H1 (cell line): ENCODE data around the gene TRAP1. TPM values are rescaled to one million over a fixed set of nuclear protein-coding genes. Genes with fewer than 3 reads are reported as not detected.

Experiments
- CTCF ChIA-PET: fragments of 300-600 bp; sonication (Branson Sonifier 250); formaldehyde crosslinking; loops from one replicate; lab custom pipeline; 2021; ENCODE audit not compliant: partially characterized antibody; lab: Charles Lee
- POLR2A ChIA-PET: fragments of 300-600 bp; sonication (Branson Sonifier 250); formaldehyde crosslinking; loops from one replicate; lab custom pipeline; 2021; ENCODE audit warnings: inconsistent platforms; ENCODE audit not compliant: partially characterized antibody; lab: Charles Lee
- DNase-seq, 2 experiments: peaks; one replicate each; pipeline versions ENCODE4 v3.0.0 to v3.0.0-alpha.2; 2010 to 2022; ENCODE audit warnings: low spot score in 2 of 2, low read depth in 1 of 2, mixed read lengths in 1 of 2
- FAIRE-seq: peaks from 2 replicates; lab custom pipeline; 2011; peaks lifted over from hg19 to GRCh38; lab: Jason Lieb, UNC
- H2AFZ ChIP-seq: 2 replicates; pipeline ENCODE4 v1.8.1; 2012; ENCODE audit warnings: low read length, inconsistent platforms
- H2AK5ac ChIP-seq: 2 replicates; pipeline ENCODE4 v1.6.1; 2013; ENCODE audit warnings: low read depth, low read length
- H2BK120ac ChIP-seq: replicated peaks from 2 replicates; pipeline ENCODE3; 2013; ENCODE audit warnings: low read depth, low read length, inconsistent platforms
- H2BK12ac ChIP-seq: 2 replicates; pipeline ENCODE4 v1.6.1; 2013; ENCODE audit warnings: low read depth, low read length
- H2BK15ac ChIP-seq: 2 replicates; pipeline ENCODE4 v1.6.1; 2013; ENCODE audit warnings: low read length
- H2BK20ac ChIP-seq: 2 replicates; pipeline ENCODE4 v1.6.1; 2013; ENCODE audit warnings: low read length
- H2BK5ac ChIP-seq: 2 replicates; pipeline ENCODE4 v1.6.1; 2013; ENCODE audit warnings: low read depth, low read length
- H3K14ac ChIP-seq: 2 replicates; pipeline ENCODE4 v1.6.1; 2013; ENCODE audit warnings: inconsistent platforms; ENCODE audit not compliant: insufficient read length
- H3K18ac ChIP-seq: 2 replicates; pipeline ENCODE4 v1.6.1; 2013; ENCODE audit warnings: low read length; ENCODE audit errors: extremely low read depth
- H3K23ac ChIP-seq: 2 replicates; pipeline ENCODE4 v1.6.1; 2013; ENCODE audit warnings: inconsistent platforms; ENCODE audit not compliant: insufficient read length
- H3K23me2 ChIP-seq: 2 replicates; pipeline ENCODE4 v1.6.1; 2013; ENCODE audit warnings: low read depth, low read length
- H3K27ac ChIP-seq: 2 replicates; pipeline ENCODE4 v1.6.1; 2011; ENCODE audit warnings: low read depth, low read length, inconsistent platforms
- H3K27me3 ChIP-seq, 4 experiments: replicated peaks in 1 of 4; 1 replicate in 1 of 4; 2 replicates in 3 of 4; pipeline versions ENCODE4 v1.6.1 to v1.8.1; 2011 to 2013; ENCODE audit warnings: low read length in 3 of 4, mild to moderate bottlenecking in 3 of 4, inconsistent platforms in 2 of 4, mixed read lengths in 2 of 4, moderate library complexity in 1 of 4; ENCODE audit not compliant: control insufficient read depth in 3 of 4, insufficient read depth in 3 of 4; ENCODE audit errors: extremely low read depth in 1 of 4
- H3K36me3 ChIP-seq, 4 experiments: 2 replicates each; pipeline versions ENCODE4 v1.6.1 to v1.8.1; 2011 to 2013; ENCODE audit warnings: mild to moderate bottlenecking in 4 of 4, low read length in 3 of 4, moderate library complexity in 2 of 4, control low read depth in 1 of 4, inconsistent platforms in 1 of 4; ENCODE audit not compliant: insufficient read depth in 4 of 4, control insufficient read depth in 2 of 4
- H3K4ac ChIP-seq: replicated peaks from 2 replicates; pipeline ENCODE3; 2013; ENCODE audit warnings: low read length, low read depth, mixed read lengths, inconsistent platforms; ENCODE audit not compliant: insufficient read length
- H3K4me1 ChIP-seq, 4 experiments: replicated peaks in 1 of 4; 1 replicate in 1 of 4; 2 replicates in 3 of 4; pipeline versions ENCODE4 v1.6.1 to v1.8.1; 2011 to 2013; ENCODE audit warnings: low read length in 3 of 4, inconsistent platforms in 2 of 4, mixed read lengths in 1 of 4; ENCODE audit not compliant: insufficient read depth in 4 of 4, control insufficient read depth in 3 of 4
- H3K4me2 ChIP-seq, 2 experiments: 2 replicates each; pipeline versions ENCODE4 v1.6.1 to v1.8.1; 2011 to 2013; ENCODE audit warnings: low read depth in 2 of 2, low read length in 2 of 2, control low read depth in 1 of 2, inconsistent platforms in 1 of 2, mild to moderate bottlenecking in 1 of 2; ENCODE audit not compliant: insufficient read depth in 1 of 2
- H3K4me3 ChIP-seq, 4 experiments: fragments of 200-600, 300-600 bp in 1 of 4; sonication (generic), shearing (Covaris generic), sonication (Bioruptor Twin) in 1 of 4; 2 replicates each; pipeline versions ENCODE4 v1.5.1 to v1.8.1; 2011 to 2016; ENCODE audit warnings: low read length in 4 of 4, low read depth in 3 of 4, control low read depth in 2 of 4, inconsistent platforms in 2 of 4, mild to moderate bottlenecking in 2 of 4, mixed read lengths in 1 of 4, moderate library complexity in 1 of 4; ENCODE audit not compliant: insufficient read depth in 2 of 4; ENCODE audit errors: extremely low read depth in 1 of 4
- H3K56ac ChIP-seq: replicated peaks from 2 replicates; pipeline ENCODE3; 2013; ENCODE audit warnings: low read depth, mild to moderate bottlenecking, mixed read lengths, low read length, inconsistent platforms; ENCODE audit not compliant: insufficient read length
- H3K79me1 ChIP-seq: 2 replicates; pipeline ENCODE4 v1.6.1; 2013; ENCODE audit warnings: low read depth, low read length, control low read depth
- H3K79me2 ChIP-seq, 2 experiments: 2 replicates each; pipeline versions ENCODE4 v1.6.1 to v1.8.1; 2012 to 2013; ENCODE audit warnings: low read length in 2 of 2, mild to moderate bottlenecking in 2 of 2, inconsistent platforms in 1 of 2; ENCODE audit not compliant: insufficient read depth in 2 of 2, control insufficient read depth in 1 of 2
- H3K9ac ChIP-seq, 4 experiments: replicated peaks in 1 of 4; 1 replicate in 1 of 4; 2 replicates in 3 of 4; pipeline versions ENCODE4 v1.6.1 to v1.8.1; 2011 to 2013; ENCODE audit warnings: low read depth in 3 of 4, low read length in 3 of 4, control low read depth in 2 of 4, mild to moderate bottlenecking in 2 of 4, moderate library complexity in 2 of 4, inconsistent platforms in 1 of 4; ENCODE audit errors: extremely low read depth in 1 of 4
- H3K9me3 ChIP-seq, 2 experiments: 2 replicates each; pipeline versions ENCODE4 v1.6.1 to v1.8.1; 2012 to 2013; ENCODE audit warnings: mild to moderate bottlenecking in 2 of 2, moderate library complexity in 2 of 2, control low read depth in 1 of 2, inconsistent platforms in 1 of 2, low read depth in 1 of 2, low read length in 1 of 2, mixed read lengths in 1 of 2; ENCODE audit not compliant: insufficient read depth in 2 of 2
- H4K20me1 ChIP-seq, 2 experiments: replicated peaks in 1 of 2; 2 replicates each; pipeline versions ENCODE3 to v1.8.1; 2011 to 2013; ENCODE audit warnings: inconsistent platforms in 2 of 2, low read length in 2 of 2, mild to moderate bottlenecking in 1 of 2; ENCODE audit not compliant: insufficient read depth in 2 of 2, control insufficient read depth in 1 of 2
- H4K5ac ChIP-seq: 2 replicates; pipeline ENCODE4 v1.6.1; 2013; ENCODE audit warnings: low read length, low read depth, mixed read lengths, inconsistent platforms; ENCODE audit not compliant: insufficient read length
- H4K8ac ChIP-seq: 2 replicates; pipeline ENCODE4 v1.8.0; 2013; ENCODE audit warnings: mild to moderate bottlenecking, moderate library complexity, low read length, inconsistent platforms; ENCODE audit not compliant: insufficient read depth; ENCODE audit errors: extremely low read depth
- H4K91ac ChIP-seq: replicated peaks from 2 replicates; pipeline ENCODE3; 2013; ENCODE audit warnings: low read length, mixed read lengths, inconsistent platforms; ENCODE audit not compliant: insufficient read length
- CHD2 ChIP-seq: IDR thresholded peaks from 2 replicates; pipeline ENCODE4 v1.6.1; 2012; ENCODE audit warnings: low read length, improper control_type of control experiment
- CTCF ChIP-seq, 3 experiments: IDR thresholded peaks; 1 replicate in 2 of 3; 2 replicates in 1 of 3; pipeline versions ENCODE4 v1.5.1 to v1.6.1; 2011; ENCODE audit warnings: low read length in 3 of 3, mild to moderate bottlenecking in 3 of 3, inconsistent platforms in 2 of 3, low read depth in 1 of 3, moderate library complexity in 1 of 3; ENCODE audit not compliant: insufficient read depth in 1 of 3; ENCODE audit errors: control extremely low read depth in 1 of 3
- FOSL1 ChIP-seq: IDR thresholded peaks from 2 replicates; pipeline ENCODE4 v1.6.1; 2011; ENCODE audit warnings: mild to moderate bottlenecking, low read depth, low read length, moderate library complexity; ENCODE audit not compliant: insufficient read depth
- JUND ChIP-seq: IDR thresholded peaks from 2 replicates; pipeline ENCODE4 v1.6.1; 2011; ENCODE audit warnings: mild to moderate bottlenecking, improper control_type of control experiment, low read length
- KDM4A ChIP-seq: IDR thresholded peaks from one replicate; pipeline ENCODE4 v1.7.1; 2012; ENCODE audit warnings: low read depth, mild to moderate bottlenecking, moderate library complexity, low read length, inconsistent platforms; ENCODE audit not compliant: severe bottlenecking
- RNF2 ChIP-seq: fragments of 200-900, 300-1000 bp; sonication (generic); IDR thresholded peaks from 2 replicates; pipeline ENCODE4 v1.7.1; 2016; ENCODE audit warnings: borderline replicate concordance, low read depth, mild to moderate bottlenecking, antibody characterized with exemption, low read length; ENCODE audit not compliant: poor library complexity, severe bottlenecking; ENCODE audit errors: missing control alignments
- TAF1 ChIP-seq: IDR thresholded peaks from 2 replicates; pipeline ENCODE4 v1.6.1; 2011; ENCODE audit warnings: mild to moderate bottlenecking, low read depth, low read length
- TEAD4 ChIP-seq: IDR thresholded peaks from 2 replicates; pipeline ENCODE4 v1.6.1; 2012; ENCODE audit warnings: low read depth, low read length, inconsistent platforms, mixed read lengths
- WGBS, 2 experiments: shearing (Covaris generic) in 1 of 2; methylation state at CpG; one replicate each; pipeline versions ENCODE4 v1.1.6 to v1.1.7; 2013 to 2015; ENCODE audit warnings: low lambda C conversion rate in 2 of 2, mixed read lengths in 2 of 2, inconsistent platforms in 1 of 2, low coverage in 1 of 2, missing lambda C conversion rate in 1 of 2; ENCODE audit not compliant: insufficient replicate concordance in 2 of 2, insufficient coverage in 1 of 2, insufficient read length in 1 of 2; ENCODE audit errors: extremely low coverage in 1 of 2, missing lambda C conversion rate in 1 of 2; 5-methylcytosine and 5-hydroxymethylcytosine counted together
- polyA plus RNA-seq, 7 experiments: library from polyadenylated mRNA; depleted of rRNA in 3 of 7; stranded (reverse) in 5 of 7; unstranded in 2 of 7; fragments of >200 nt in 5 of 7; fragments of 200-250 nt in 2 of 7; gene quantifications; 1 replicate in 5 of 7; 2 replicates in 1 of 7; 4 replicates in 1 of 7; pipeline versions ENCODE4 v1.2.1 to v1.2.3, GENCODE V29; 2011 to 2013; ENCODE audit warnings: missing spikeins in 2 of 7, mixed read lengths in 2 of 7
- total RNA-seq: library from RNA; stranded (reverse); fragmentation: NEBNext Ultra II Directional; extraction: Animal tissue kit (Norgen Biotek cat#: 25700); gene quantifications from 2 replicates; pipeline ENCODE4 v1.2.1, GENCODE V29; 2021

Gene TRAP1
- total and polyA plus RNA-seq, 2 of the 8 experiments (the other 6 are each of a cell fraction or from before 2014, with no cell fraction given): 215 to 283 TPM

- no peaks in the 10 kb centered on the region; the same call in 1 of the 2 replicates for H3K79me1 ChIP-seq
- no peaks in the 10 kb centered on the region for H3K23me2 ChIP-seq
- H3K56ac ChIP-seq: no peak overlapping the region
- H3K23ac ChIP-seq: no peak overlapping the region
- H2BK120ac ChIP-seq: no peak overlapping the region
- no peak overlapping the region for H4K8ac ChIP-seq
- H2BK5ac ChIP-seq: no peak overlapping the region
- H2AFZ ChIP-seq: no peak overlapping the region
- H2BK12ac ChIP-seq: no peak overlapping the region
- ChIA-PET POLR2A (interaction anchor here (0.5 to 0.6 kb wide), 2 partner anchors 17 to 315 kb away, joined by 3 read pairs; no protein-coding TSS in a partner anchor), CTCF (interaction anchor here (0.6 to 1.0 kb wide), 3 partner anchors 18 to 40 kb away, joined by 3 to 4 read pairs (median 3); no protein-coding TSS in a partner anchor)
- no peaks in the 10 kb centered on the region for H3K36me3 ChIP-seq
- H3K9me3 ChIP-seq: no peaks in the 10 kb centered on the region
- no peak overlapping the region for H4K5ac ChIP-seq
- no peak overlapping the region for H3K14ac ChIP-seq
- H3K79me2 ChIP-seq: no peaks in the 10 kb centered on the region; a peak in 1 of 4 replicates
- no peaks in the 10 kb centered on the region for H3K27me3 ChIP-seq
- DNase-seq (peak in 1 of 2 experiments; percentile 27), FAIRE-seq (no peak)
- no peak overlapping the region for H3K4me2 ChIP-seq
- H3K4me3 ChIP-seq: no peak overlapping the region
- H3K9ac ChIP-seq: no peak overlapping the region
- H3K18ac ChIP-seq: no peak overlapping the region
- WGBS, 2 experiments: 90% methylated on average over 4 of the region's 4 CpGs; no CpG with 5 or more reads in 1 of the 2 experiments
- H4K20me1 ChIP-seq: peaks cover 0 to 2% of the 10 kb centered on the region in 2 experiments
- H3K27ac ChIP-seq: no peak overlapping the region
- H3K4me1 ChIP-seq: peaks cover 0 to 3% (median 0%) of the 10 kb centered on the region in 4 experiments; a peak in 2 of 7 replicates
- no peak overlapping the region for H2BK20ac ChIP-seq
- no peak overlapping the region for H2BK15ac ChIP-seq
- no peak overlapping the region for H4K91ac ChIP-seq
- H2AK5ac ChIP-seq: no peak overlapping the region
- no peak overlapping the region for H3K4ac ChIP-seq
- TF ChIP-seq CTCF (IDR thresholded peaks at IDR 0.05; ENCODE audit: control extremely low read depth in 1 of 3, insufficient read depth in 1 of 3, low read depth in 1 of 3, low read length in 3 of 3) (no peak), TAF1 (no peak), TEAD4 (no peak), JUND (no peak), RNF2 (no peak), FOSL1 (no peak), CHD2 (no peak), KDM4A (no peak)
These were observed 91.2 kb downstream of the TRAP1 start for GRCh38 chr16:3625911-3626732.
